Right ventricle myocardium superior (tissue), 1 donor: ENCODE measurements around the gene NTM. TPM values are rescaled to one million over a fixed set of nuclear protein-coding genes. Genes with fewer than 3 reads are reported as not detected.

Source experiments
- ATAC-seq: fragments of 200-7000 bp; cut with Tn5 transposase; one replicate; pipeline ENCODE4 v1.9.1; 2020; ENCODE audit warnings: mild to moderate bottlenecking; ENCODE audit not compliant: poor library complexity
- DNase-seq: peaks from one replicate; pipeline ENCODE4 v3.0.0-alpha.2; 2020
- intact Hi-C: fragments of 100-400 bp; cut with DNase I; formaldehyde crosslinking; loops from one replicate; pipeline ENCODE4 v1.11.2; 2022
- total RNA-seq: library from RNA; stranded (reverse); fragmentation: NEBNext Ultra II Directional; extraction: Animal tissue kit (Norgen Biotek cat#: 25700); gene quantifications from one replicate; pipeline ENCODE4 v1.2.1, GENCODE V29; 2021
- donor health status: DM: no; HTN: yes; CAD: no; lungs with severe emphysema.

The NTM gene
- total RNA-seq, 1 donor from 2014 or later = 1.5 TPM

DNA sequence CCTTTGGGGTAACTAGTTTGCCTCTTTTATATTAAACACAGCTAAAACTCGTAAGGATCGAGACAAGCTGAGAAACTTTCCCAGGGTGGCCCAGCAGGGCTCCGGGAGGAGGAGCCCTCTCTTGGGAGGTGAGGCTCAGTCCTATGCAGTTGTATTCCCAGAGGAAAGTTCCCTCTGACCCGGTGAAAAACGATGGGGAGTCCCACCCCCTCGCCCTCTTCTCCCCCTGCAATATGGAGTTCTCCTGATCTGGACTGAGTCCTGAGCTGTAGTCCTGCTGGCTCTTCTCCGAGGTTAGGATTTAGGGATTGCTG, 1.3 kb downstream of the NTM start:
- intact Hi-C loops = no loop called here
- no peak for DNase-seq
- ATAC-seq = no peak

DNA sequence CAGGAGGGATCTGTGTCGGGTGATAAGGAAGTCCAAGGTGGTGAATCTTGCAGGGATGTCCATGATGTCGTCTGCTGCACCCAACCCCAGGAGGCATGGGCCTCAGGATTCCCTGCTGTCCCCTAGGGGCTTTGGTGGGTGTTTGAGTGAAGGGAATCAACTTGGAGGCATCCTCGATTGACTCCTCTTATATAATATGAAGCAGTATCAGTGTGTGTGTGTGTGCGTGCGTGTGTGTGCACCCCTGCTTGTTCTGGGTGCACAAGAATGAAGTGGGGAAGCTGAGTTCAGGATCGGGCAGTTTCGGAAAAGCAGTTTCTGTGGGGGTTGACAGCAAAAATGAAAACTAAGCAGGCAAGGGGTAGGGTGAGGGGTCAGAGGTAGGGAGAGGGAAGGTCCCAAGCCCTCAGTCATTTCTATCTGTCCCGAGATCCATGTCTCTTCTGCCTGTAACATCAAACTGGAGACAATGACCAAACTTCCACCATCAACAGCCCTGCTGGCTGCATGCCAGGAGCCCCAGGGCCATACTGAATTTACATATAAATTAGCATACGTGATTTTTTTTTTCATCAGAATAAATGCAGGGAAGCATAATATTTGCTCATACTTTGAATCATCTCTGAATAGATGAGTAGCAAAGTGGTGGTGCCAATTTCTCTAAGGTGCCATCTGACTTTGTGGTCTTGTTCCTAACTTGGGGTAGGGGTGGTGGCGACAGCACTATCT, 2.0 kb downstream of the NTM start:
- DNase-seq (no peak), ATAC-seq (no peak)
- intact Hi-C loops = no loop called here

GRCh38 chr11:131373095-131373725, 2.8 kb downstream of the NTM start:
- no peak for ATAC-seq
- intact Hi-C loops = no loop called here
- no peak for DNase-seq

- ATAC-seq (no peak), DNase-seq (no peak)
- intact Hi-C loops = no loop called here
Measured at GRCh38 chr11:131373756-131374155, 3.3 kb downstream of the NTM start.

DNA sequence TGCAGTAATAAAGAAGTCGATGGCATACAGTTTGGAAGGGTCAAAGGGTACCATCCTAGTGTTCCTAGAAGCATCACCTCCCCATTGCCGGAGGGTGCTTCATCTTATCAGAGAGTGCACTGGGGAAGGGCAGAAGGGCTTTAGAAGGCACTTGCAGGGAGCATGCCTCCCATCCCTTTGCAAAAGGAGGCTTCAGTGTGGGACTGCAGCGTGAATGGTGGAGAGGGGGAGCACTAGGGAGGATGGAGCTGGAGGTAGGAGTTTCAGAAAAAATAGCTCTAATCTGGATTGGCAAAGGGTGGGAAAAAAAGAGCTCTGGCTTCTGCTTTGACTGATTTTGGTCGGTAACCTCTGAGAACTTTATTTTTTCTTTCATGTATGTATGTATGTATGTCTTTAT, 5.0 kb downstream of the NTM start:
- ATAC-seq (no peak), DNase-seq (no peak)
- intact Hi-C loops = no loop called here

- intact Hi-C loops = no loop called here
- ATAC-seq (no peak), DNase-seq (no peak)
Measured at GRCh38 chr11:131375915-131376314, 5.5 kb downstream of the NTM start.

DNA sequence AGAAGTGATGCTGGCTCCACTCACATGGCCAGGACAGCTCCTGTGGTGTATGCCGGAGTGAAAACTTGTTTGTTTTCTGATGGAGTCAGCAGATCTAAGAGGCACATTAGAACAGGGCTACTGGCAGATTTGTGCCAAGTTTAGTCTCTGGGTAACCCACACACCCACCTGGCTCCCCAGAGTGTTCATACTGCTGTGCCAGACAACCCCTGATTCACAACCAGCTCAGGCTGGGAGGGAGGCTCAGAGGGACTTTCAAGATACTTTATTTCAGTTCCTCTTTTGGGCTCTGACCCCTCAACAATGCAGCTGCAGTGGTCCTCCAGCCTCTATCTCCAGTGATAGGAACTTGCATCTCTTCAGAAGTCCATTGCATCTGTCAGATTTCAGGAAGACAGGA, 8.5 kb downstream of the NTM start:
- ATAC-seq (no peak), DNase-seq (no peak)
- intact Hi-C loops = no loop called here

DNA sequence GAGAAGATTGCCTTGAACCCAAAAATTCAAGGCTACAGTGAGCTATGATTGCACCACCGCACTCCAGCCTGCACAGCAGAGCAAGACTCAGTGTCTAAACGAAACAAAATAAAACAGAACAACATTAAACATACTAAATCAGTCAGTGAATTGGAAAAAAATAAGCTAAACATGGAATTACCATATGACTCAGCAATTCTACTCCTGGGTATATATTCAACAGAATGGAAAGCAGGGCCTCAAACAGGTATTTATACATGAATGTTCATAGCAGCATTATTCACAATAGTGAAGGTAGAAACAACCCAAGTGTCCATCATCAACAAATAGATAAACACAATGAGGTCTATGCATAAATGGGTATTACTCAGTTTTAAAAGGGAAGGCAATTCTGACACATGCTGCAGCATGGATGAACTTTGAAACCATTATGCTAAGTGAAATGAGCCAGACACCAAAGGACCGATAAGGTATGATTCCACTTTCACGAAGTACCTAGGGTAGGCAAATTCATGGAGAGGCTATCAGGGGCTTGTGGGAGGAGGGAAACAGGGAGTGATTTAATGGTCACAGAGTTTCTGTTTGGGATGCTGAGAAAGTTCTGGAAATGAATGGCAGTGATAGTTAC, 15.5 kb downstream of the NTM start:
- intact Hi-C loops = no loop called here
- DNase-seq (no peak), ATAC-seq (no peak)

DNA sequence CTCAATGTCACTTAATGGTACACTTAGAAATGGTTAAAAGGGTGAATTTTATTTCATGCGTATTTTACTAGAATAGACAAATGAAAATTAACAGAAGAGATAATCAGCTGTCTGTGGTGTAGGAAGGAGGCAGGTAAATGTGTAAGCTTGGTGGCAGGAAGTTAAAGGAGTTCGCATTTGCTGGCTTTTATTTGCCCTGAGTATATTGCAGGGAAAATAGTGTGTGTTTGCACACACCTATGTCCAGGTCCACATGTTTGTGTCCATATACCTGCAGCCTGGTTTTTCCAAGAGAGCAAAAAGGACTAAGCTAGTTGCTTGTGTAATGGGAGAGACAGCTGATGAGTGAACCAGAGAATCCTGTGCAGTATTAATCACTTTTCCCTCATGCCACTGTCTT, 16.0 kb downstream of the NTM start:
- ATAC-seq = no peak
- intact Hi-C loops = no loop called here
- DNase-seq = no peak

- no peak for ATAC-seq
- intact Hi-C loops = no loop called here
- DNase-seq = no peak
Measured at GRCh38 chr11:131388030-131388429, 17.6 kb downstream of the NTM start.

GRCh38 chr11:131389582-131389981, 19.2 kb downstream of the NTM start:
- DNase-seq (no peak), ATAC-seq (no peak)
- intact Hi-C loops = no loop called here

DNA sequence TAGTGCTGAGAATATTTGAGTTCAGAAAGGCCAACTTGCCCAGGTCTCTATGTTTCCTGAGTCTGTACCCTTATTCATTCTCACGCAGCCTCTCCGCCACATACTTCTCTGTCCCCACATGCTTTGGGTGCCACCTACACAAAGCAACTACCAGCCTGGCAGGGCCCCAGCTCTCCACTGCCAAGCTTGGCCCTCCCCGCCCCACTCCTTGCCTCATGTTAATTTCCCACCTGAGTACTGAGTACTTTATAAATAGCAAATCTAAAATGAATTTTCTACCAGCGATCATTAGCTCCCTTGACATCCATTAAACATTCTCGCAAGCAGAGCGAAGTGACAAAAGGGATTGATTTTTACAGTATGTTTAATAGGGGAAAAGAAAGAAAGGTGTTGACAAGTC, 20.8 kb downstream of the NTM start:
- DNase-seq = no peak
- no peak for ATAC-seq

GRCh38 chr11:131392528-131393255, 22.3 kb downstream of the NTM start:
- no peak for DNase-seq
- intact Hi-C loops = no loop called here
- ATAC-seq = no peak

More for the DNA sequence above, 20.8 kb downstream of the NTM start:
- intact Hi-C loops = no loop called here

- no peak for ATAC-seq
- intact Hi-C loops = no loop called here
- DNase-seq = no peak
Measured at GRCh38 chr11:131393691-131394090, 23.3 kb downstream of the NTM start.

DNA sequence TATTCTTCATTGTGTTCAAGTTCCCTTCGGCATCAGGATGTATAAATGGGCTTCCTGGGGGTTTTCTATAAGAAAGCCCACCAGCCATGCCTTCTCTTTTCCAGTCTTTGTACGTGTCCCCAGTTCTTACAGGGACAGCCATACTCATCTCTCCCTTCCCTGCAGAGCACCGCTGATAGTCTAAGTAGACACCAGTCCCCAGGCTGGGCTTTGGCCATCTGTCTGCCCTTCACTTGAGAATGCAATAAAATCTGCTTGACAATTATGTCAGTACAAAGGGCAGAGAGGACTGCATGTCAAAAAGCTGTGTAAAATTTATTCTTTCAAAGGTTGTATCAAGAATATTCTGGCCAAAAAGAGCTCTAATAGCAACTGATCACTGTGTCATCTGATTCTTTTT, 27.3 kb downstream of the NTM start:
- ATAC-seq (no peak), DNase-seq (no peak)
- intact Hi-C loops = no loop called here

- intact Hi-C loops = no loop called here
- no peak for ATAC-seq
- DNase-seq = no peak
Measured at GRCh38 chr11:131402040-131402439, 31.6 kb downstream of the NTM start.

DNA sequence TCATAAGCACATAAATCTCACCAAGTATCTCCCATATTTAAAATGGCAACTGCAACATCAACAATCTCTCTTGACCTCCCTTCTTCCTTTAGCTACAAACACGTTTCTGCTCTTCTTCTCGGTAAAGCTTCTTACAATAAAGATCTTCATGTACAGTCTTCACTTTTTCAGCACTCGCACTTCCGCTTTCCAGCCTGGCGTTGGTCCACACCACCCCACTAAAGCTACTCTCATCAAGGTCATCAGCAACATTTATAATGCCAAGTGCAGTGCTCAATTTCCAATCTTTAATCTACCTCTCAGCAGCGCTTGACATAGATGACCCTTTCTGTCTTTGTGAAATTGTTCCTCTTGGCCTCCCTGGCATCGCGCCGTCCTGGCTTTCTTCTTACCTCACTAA, 33.6 kb downstream of the NTM start:
- ATAC-seq = no peak
- DNase-seq = no peak
- intact Hi-C loops = no loop called here

DNA sequence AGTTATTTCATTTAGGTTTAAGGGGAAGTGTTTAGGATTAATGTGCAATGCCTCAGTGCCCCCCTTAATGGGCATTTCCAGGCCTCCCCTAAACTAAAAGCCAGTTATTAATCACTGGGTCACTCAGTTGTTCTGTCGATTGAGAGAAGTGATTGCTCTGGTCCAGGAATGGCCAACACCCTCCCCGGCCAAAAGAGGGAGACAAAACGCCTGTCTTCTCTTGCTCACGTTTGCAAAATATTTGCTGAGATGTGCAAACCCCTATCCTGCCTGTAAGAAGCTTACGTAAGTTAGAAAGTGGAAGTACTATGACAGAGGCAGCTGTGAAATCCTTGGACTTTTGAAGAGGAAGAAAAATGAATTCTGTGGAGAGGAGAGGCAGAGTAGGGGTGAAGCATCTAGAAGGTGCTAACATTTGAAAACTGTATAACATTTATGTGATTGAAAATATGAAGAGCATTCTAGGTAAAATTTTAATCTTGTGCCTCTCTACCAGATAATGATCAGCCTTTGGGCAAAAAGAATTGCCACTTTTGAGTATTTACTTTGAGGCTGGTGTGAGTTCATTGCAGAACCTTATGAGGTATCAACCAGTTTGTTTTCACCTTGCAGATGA, 37.7 kb downstream of the NTM start:
- intact Hi-C loops = loop anchor here (2.0 kb wide), 1 partner anchor 97 kb away; no protein-coding TSS in a partner anchor
- ATAC-seq = peak; percentile 70
- DNase-seq = peak; percentile 46

GRCh38 chr11:131409345-131409744, 38.9 kb downstream of the NTM start:
- intact Hi-C loops = loop anchor here (2.0 kb wide), 1 partner anchor 95 kb away; no protein-coding TSS in a partner anchor
- ATAC-seq = no peak
- DNase-seq = no peak
